H9 (cell line): Measurements from ENCODE around the gene KLHL15. TPM values are rescaled to one million over a fixed set of nuclear protein-coding genes. Genes with fewer than 3 reads are reported as not detected.

Experiments used
- DNase-seq: peaks from one replicate; pipeline ENCODE4 v3.0.0-alpha.2; 2017
- H2AFZ ChIP-seq: one replicate; pipeline ENCODE4 v1.6.1; 2013; ENCODE audit warnings: mild to moderate bottlenecking, low read length, control low read depth, moderate library complexity
- H2AK5ac ChIP-seq: 2 replicates; pipeline ENCODE4 v1.6.1; 2013; ENCODE audit warnings: low read length, control low read depth, mixed read lengths; ENCODE audit not compliant: insufficient read length
- H2BK120ac ChIP-seq: one replicate; pipeline ENCODE4 v1.6.1; 2013; ENCODE audit warnings: low read depth, mild to moderate bottlenecking, low read length, control low read depth, inconsistent platforms; ENCODE audit not compliant: poor library complexity, severe bottlenecking
- H2BK12ac ChIP-seq: 2 replicates; pipeline ENCODE4 v1.6.1; 2013; ENCODE audit warnings: low read length, control low read depth, mixed read lengths, low read depth; ENCODE audit not compliant: insufficient read length
- H2BK15ac ChIP-seq: 2 replicates; pipeline ENCODE4 v1.6.1; 2013; ENCODE audit warnings: low read depth, low read length, control low read depth
- H2BK20ac ChIP-seq: one replicate; pipeline ENCODE4 v1.6.1; 2013; ENCODE audit warnings: low read depth, mild to moderate bottlenecking, low read length, control low read depth, inconsistent platforms; ENCODE audit not compliant: poor library complexity, severe bottlenecking
- H2BK5ac ChIP-seq: 2 replicates; pipeline ENCODE4 v1.6.1; 2013; ENCODE audit warnings: low read length, control low read depth, mixed read lengths; ENCODE audit not compliant: insufficient read length
- H3K14ac ChIP-seq: 2 replicates; pipeline ENCODE4 v1.6.1; 2013; ENCODE audit warnings: low read length, control low read depth; ENCODE audit not compliant: insufficient read depth
- H3K18ac ChIP-seq: 2 replicates; pipeline ENCODE4 v1.6.1; 2013; ENCODE audit warnings: low read depth, mild to moderate bottlenecking, mixed read lengths, low read length, control low read depth; ENCODE audit not compliant: insufficient read length
- H3K23ac ChIP-seq: 2 replicates; pipeline ENCODE4 v1.6.1; 2013; ENCODE audit warnings: low read length, control low read depth, mixed read lengths, low read depth; ENCODE audit not compliant: insufficient read length
- H3K23me2 ChIP-seq: 2 replicates; pipeline ENCODE4 v1.6.1; 2013; ENCODE audit warnings: low read depth, mild to moderate bottlenecking, mixed read lengths, low read length, control low read depth; ENCODE audit not compliant: insufficient read length, poor library complexity, severe bottlenecking
- H3K27ac ChIP-seq: 2 replicates; pipeline ENCODE4 v1.5.1; 2013; ENCODE audit warnings: low read length, control low read depth, mixed read lengths, low read depth; ENCODE audit not compliant: insufficient read length
- H3K27me3 ChIP-seq: 2 replicates; pipeline ENCODE4 v1.6.1; 2013; ENCODE audit warnings: low read length, control low read depth, inconsistent platforms; ENCODE audit not compliant: insufficient read depth
- H3K4ac ChIP-seq: 2 replicates; pipeline ENCODE4 v1.6.1; 2013; ENCODE audit warnings: low read depth, mild to moderate bottlenecking, control low read depth, inconsistent platforms, low read length, moderate library complexity
- H3K4me1 ChIP-seq: 2 replicates; pipeline ENCODE4 v1.6.1; 2013; ENCODE audit warnings: low read length, control low read depth, inconsistent platforms; ENCODE audit not compliant: insufficient read depth
- H3K4me2 ChIP-seq: 2 replicates; pipeline ENCODE4 v1.6.1; 2013; ENCODE audit warnings: low read length, control low read depth, mixed read lengths; ENCODE audit not compliant: insufficient read length, insufficient read depth
- H3K56ac ChIP-seq: 2 replicates; pipeline ENCODE4 v1.6.1; 2013; ENCODE audit warnings: low read depth, mild to moderate bottlenecking, mixed read lengths, low read length, control low read depth; ENCODE audit not compliant: insufficient read length
- H3K79me1 ChIP-seq: 2 replicates; pipeline ENCODE4 v1.6.1; 2013; ENCODE audit warnings: low read depth, mild to moderate bottlenecking, moderate library complexity, low read length, control low read depth, inconsistent platforms; ENCODE audit not compliant: insufficient read depth, poor library complexity, severe bottlenecking
- H3K79me2 ChIP-seq: 2 replicates; pipeline ENCODE4 v1.6.1; 2013; ENCODE audit warnings: low read length, control low read depth, inconsistent platforms; ENCODE audit not compliant: insufficient read depth
- H3K9ac ChIP-seq: 2 replicates; pipeline ENCODE4 v1.6.1; 2013; ENCODE audit warnings: low read length, control low read depth, mixed read lengths; ENCODE audit not compliant: insufficient read length; ENCODE audit errors: extremely low read depth
- H3K9me3 ChIP-seq: one replicate; pipeline ENCODE4 v1.6.1; 2013; ENCODE audit warnings: low read depth, low read length, inconsistent platforms; ENCODE audit not compliant: control insufficient read depth
- H3T11ph ChIP-seq: one replicate; pipeline ENCODE4 v1.6.1; 2013; ENCODE audit warnings: mild to moderate bottlenecking, low read length, control low read depth, inconsistent platforms
- H4K20me1 ChIP-seq: one replicate; pipeline ENCODE4 v1.6.1; 2013; ENCODE audit not compliant: control insufficient read depth, insufficient read length, insufficient read depth
- H4K5ac ChIP-seq: 2 replicates; pipeline ENCODE4 v1.6.1; 2013; ENCODE audit warnings: low read depth, mild to moderate bottlenecking, mixed read lengths, low read length, control low read depth; ENCODE audit not compliant: insufficient read length
- H4K8ac ChIP-seq: replicated peaks from 2 replicates; pipeline ENCODE4 v1.6.1; 2013; ENCODE audit warnings: low read length, control low read depth, mixed read lengths, low read depth; ENCODE audit not compliant: insufficient read length
- H4K91ac ChIP-seq: 2 replicates; pipeline ENCODE4 v1.6.1; 2013; ENCODE audit warnings: low read depth, mild to moderate bottlenecking, moderate library complexity, mixed read lengths, low read length, control low read depth; ENCODE audit not compliant: insufficient read length
- H3K27ac Mint-ChIP-seq, 3 experiments: 2 replicates in 2 of 3; 3 replicates in 1 of 3; pipeline ENCODE4 v1.8.0; 2020 to 2021; ENCODE audit warnings: mixed read lengths in 3 of 3, mild to moderate bottlenecking in 1 of 3, moderate library complexity in 1 of 3
- H3K27me3 Mint-ChIP-seq: 2 replicates; pipeline ENCODE4 v1.8.0; 2021; ENCODE audit warnings: low read depth, mild to moderate bottlenecking, moderate library complexity, mixed read lengths
- H3K36me3 Mint-ChIP-seq, 3 experiments: 2 replicates in 2 of 3; 3 replicates in 1 of 3; pipeline ENCODE4 v1.8.0; 2020 to 2021; ENCODE audit warnings: low read depth in 3 of 3, mixed read lengths in 3 of 3; ENCODE audit not compliant: insufficient read depth in 1 of 3
- H3K4me1 Mint-ChIP-seq, 2 experiments: 2 replicates each; pipeline ENCODE4 v1.8.0; 2020; ENCODE audit warnings: mixed read lengths in 2 of 2
- H3K4me3 Mint-ChIP-seq, 2 experiments: 2 replicates in 1 of 2; 3 replicates in 1 of 2; pipeline ENCODE4 v1.8.0; 2020 to 2021; ENCODE audit warnings: mild to moderate bottlenecking in 2 of 2, mixed read lengths in 2 of 2, moderate library complexity in 1 of 2
- H3K9me3 Mint-ChIP-seq, 2 experiments: 2 replicates in 1 of 2; 3 replicates in 1 of 2; pipeline ENCODE4 v1.8.0; 2020; ENCODE audit warnings: mild to moderate bottlenecking in 2 of 2, mixed read lengths in 2 of 2, moderate library complexity in 1 of 2
- CTCF ChIP-seq: fragments of 200-600 bp; sonication (generic); conservative IDR thresholded peaks from 3 replicates; pipeline ENCODE4 v1.8.0; 2021; ENCODE audit warnings: antibody characterized with exemption, mild to moderate bottlenecking
- WGBS: extraction: QIAGEN DNeasy Blood & Tissue Kit; methylation state at CpG from one replicate; pipeline ENCODE4 v1.1.7; 2013; ENCODE audit warnings: missing lambda C conversion rate, low lambda C conversion rate, mixed read lengths; ENCODE audit not compliant: insufficient read length; ENCODE audit errors: extremely low coverage; 5-methylcytosine and 5-hydroxymethylcytosine counted together
- total RNA-seq: library from RNA; stranded (reverse); gene quantifications from 2 replicates; pipeline ENCODE4 v1.2.1, GENCODE V29; 2021

The KLHL15 gene
- total RNA-seq, 1 experiment from 2014 or later, result 19.0 TPM

GRCh38 chrX:24012266-24012665 is 14.7 kb downstream of the KLHL15 start:
- no peak overlapping the region for H3K4ac ChIP-seq
- H4K5ac ChIP-seq, result no peak overlapping the region
- peaks cover 2% of the 10 kb centered on the region; the same call in 1 of the 2 replicates for H3K79me2 ChIP-seq
- Mint-ChIP-seq H3K36me3 (peaks cover 5 to 28% (median 15%) of the 10 kb centered on the region in 3 experiments), H3K9me3 (no peaks in the 10 kb centered on the region), H3K27ac (no peak overlapping the region), H3K4me1 (peaks cover 0 to 2% of the 10 kb centered on the region in 2 experiments; a peak in 2 of 4 replicates), H3K4me3 (no peak overlapping the region), H3K27me3 (no peaks in the 10 kb centered on the region)
- H3K79me1 ChIP-seq, result peaks cover 5% of the 10 kb centered on the region
- no CpG with 5 or more reads among the region's 1 CpG for WGBS
- H2BK120ac ChIP-seq, result no peak overlapping the region
- H2AFZ ChIP-seq, result no peak overlapping the region
- no peak overlapping the region for H4K91ac ChIP-seq
- no peak overlapping the region for H3T11ph ChIP-seq
- H2AK5ac ChIP-seq, result no peak overlapping the region
- H3K9me3 ChIP-seq, result no peaks in the 10 kb centered on the region
- no peak overlapping the region for H3K9ac ChIP-seq
- no peaks in the 10 kb centered on the region for H3K4me1 ChIP-seq
- no peak for DNase-seq
- H3K14ac ChIP-seq, result no peak overlapping the region
- H3K23ac ChIP-seq, result no peak overlapping the region
- H2BK20ac ChIP-seq, result no peak overlapping the region
- no peaks in the 10 kb centered on the region for H3K27me3 ChIP-seq
- no peaks in the 10 kb centered on the region for H4K20me1 ChIP-seq
- H3K23me2 ChIP-seq, result no peaks in the 10 kb centered on the region
- no peak overlapping the region for H2BK12ac ChIP-seq
- no peak overlapping the region for H3K56ac ChIP-seq
- no peak overlapping the region for H3K18ac ChIP-seq
- H3K4me2 ChIP-seq, result no peak overlapping the region
- H2BK5ac ChIP-seq, result no peak overlapping the region
- H2BK15ac ChIP-seq, result no peak overlapping the region
- H4K8ac ChIP-seq, result no peak overlapping the region
- no peak for TF ChIP-seq CTCF
- H3K27ac ChIP-seq, result no peak overlapping the region
